HG02970 (cell line): ENCODE results near the gene CLK2.
"Not testable (repeated sequence)": the region's sequence is repeated elsewhere in the genome, so short reads cannot be mapped to it uniquely, and the experiment has no call there.

Experiments used
- ATAC-seq: cut with Tn5 transposase; IDR thresholded peaks from one replicate; pipeline ENCODE4 v1.9.1; 2021; ENCODE audit warnings: mild to moderate bottlenecking, moderate library complexity, moderate number of reproducible peaks; ENCODE audit not compliant: unreplicated experiment, low FRiP score

Gene CLK2

DNA sequence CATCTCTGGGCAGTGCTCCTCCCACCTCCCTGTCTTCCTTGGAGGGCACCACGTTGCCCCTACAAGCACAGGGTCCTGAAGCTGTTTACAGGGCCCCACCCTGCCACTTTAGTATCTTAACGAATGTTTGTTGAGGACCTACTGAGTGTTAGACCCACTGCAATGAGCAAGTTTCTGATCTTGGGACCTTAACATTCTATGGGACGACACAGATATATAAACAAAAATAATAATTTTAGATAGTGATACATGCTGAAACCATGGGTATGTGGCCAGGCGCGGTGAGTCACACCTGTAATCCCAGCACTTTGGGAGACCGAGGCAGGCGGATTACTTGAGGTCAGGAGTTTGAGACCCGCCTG lies 28.2 kb downstream of the CLK2 start:
- no peak for ATAC-seq

GRCh38 chr1:155244368-155245162 lies 28.7 kb downstream of the CLK2 start:
- ATAC-seq: peak; percentile 88

DNA sequence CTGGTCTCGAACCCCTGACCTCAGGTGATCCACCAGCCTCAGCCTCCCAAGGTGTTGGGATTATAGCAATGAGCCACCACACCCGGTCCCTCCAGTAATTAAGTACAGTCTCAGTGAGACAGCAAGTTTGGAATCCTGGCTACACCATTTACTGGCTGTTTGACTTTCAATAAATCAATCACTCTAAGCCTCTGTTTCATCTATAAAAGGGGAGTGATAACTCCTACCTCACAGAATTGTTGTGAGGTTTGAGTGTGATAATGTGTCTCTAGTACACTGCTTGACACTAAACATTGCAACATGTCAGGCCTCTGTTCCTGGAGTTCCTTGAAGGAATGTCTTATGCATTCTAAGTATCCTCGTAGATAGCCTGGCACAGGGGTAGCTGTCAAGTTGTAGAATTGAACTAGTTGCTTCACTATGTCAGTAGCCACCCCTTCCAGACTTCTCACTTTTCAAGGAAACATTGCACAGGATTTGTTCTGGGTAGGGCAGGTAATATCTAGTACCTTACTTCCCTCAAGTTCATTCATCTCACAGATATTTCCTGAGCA lies 30.4 kb downstream of the CLK2 start:
- no peak for ATAC-seq

GRCh38 chr1:155241841-155242264 lies 31.5 kb downstream of the CLK2 start:
- no peak for ATAC-seq

GRCh38 chr1:155241069-155241679 lies 32.1 kb downstream of the CLK2 start:
- ATAC-seq: no peak

GRCh38 chr1:155236451-155236850 lies 36.9 kb downstream of the CLK2 start:
- ATAC-seq: no peak

DNA sequence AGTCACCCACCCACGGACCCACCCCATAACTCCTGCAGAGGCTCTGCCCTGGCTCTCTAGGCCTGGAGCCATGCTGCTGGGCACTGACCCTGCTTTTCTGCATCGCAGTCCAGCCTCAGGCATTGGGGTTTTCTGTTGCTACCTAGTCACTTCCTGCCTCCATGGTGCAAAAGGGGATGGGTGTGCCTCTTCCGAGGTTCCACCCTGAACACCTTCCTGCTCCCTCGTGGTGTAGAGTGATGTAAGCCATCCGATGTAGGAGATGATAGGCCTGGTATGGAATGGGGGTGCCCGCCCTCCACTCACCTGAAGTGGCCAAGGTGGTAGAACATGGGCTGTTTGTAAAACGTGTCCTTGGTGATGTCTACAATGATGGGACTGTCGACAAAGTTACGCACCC lies 37.9 kb downstream of the CLK2 start:
- not testable (repeated sequence) for ATAC-seq

DNA sequence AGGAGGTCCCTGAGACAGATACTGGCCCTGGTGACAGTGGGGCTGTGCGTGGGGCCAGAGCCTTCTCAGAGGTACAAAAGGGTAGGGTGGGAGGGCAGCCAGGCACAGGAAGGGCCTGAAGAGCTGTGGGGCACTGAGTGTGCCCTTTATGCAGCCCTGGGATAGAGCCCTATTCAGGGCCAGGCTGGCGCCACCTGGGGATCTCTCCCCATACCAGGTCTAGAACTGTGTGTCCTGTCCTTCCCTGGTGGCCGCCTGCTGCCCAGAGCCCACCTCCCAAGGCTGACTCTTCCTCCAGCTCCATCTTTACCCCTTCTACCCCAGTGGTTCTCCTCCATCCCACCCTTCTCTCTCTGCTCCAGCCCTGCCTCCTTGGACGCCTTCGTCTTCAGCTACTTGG lies 39.8 kb downstream of the CLK2 start:
- ATAC-seq: not testable (repeated sequence)

- not testable (repeated sequence) for ATAC-seq
These were observed 41.0 kb downstream of the CLK2 start for GRCh38 chr1:155232001-155232978.

DNA sequence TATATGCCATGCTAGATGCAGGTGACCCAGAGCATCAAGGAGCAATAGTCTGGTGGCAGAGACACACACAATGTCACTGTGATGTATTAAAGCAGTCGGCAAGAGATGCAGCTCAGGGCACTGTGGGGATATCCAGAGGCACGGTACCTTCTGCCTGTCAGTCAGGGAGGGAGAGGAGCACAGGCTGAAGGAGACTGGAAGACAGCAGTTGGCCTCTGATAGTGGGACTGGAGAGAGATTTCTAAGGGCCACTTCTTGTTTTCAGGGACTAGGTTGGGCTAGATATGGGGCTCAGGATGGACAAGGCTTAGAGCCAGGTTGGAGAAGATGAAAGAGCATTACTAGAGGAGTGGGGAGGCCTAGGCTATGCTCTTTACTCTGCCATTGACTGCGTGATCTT lies 42.0 kb downstream of the CLK2 start:
- ATAC-seq: not testable (repeated sequence)

DNA sequence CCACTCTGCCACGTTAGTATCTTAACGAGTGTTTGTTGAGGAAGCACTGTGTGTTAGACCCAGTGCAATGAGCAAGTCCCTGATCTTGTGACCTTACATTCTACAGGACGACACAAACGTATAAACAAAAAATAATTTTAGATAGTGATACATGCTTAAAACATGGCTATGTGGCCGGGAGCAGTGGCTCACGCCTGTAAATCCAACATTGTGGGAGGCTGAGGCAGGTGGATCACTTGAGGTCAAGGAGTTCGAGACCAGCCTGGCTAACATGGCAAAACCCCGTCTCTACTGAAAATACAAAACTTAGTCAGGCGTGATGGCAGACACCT lies 45.2 kb downstream of the CLK2 start:
- no peak for ATAC-seq

GRCh38 chr1:155227261-155228095 lies 45.8 kb downstream of the CLK2 start:
- peak; percentile 97 for ATAC-seq

GRCh38 chr1:155226910-155227260 lies 46.4 kb downstream of the CLK2 start:
- ATAC-seq: no peak

- no peak for ATAC-seq
These were observed 47.0 kb downstream of the CLK2 start for GRCh38 chr1:155226188-155226909.

DNA sequence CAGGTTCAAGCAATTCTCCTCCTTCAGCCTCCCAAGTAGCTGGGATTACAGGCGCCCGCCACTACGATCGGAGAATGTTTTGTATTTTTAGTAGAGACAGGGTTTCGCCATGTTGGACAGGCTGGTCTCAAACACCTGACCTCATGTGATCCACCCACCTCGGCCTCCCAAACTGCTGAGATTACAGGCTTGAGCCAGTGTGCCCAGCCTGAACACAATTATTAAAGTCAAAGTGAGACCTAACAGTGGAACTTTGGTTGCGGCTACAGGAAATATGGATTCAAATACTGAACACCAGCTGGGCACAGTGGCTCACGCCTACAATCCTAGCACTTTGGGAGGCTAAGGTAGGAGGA lies 47.9 kb downstream of the CLK2 start:
- not testable (repeated sequence) for ATAC-seq

DNA sequence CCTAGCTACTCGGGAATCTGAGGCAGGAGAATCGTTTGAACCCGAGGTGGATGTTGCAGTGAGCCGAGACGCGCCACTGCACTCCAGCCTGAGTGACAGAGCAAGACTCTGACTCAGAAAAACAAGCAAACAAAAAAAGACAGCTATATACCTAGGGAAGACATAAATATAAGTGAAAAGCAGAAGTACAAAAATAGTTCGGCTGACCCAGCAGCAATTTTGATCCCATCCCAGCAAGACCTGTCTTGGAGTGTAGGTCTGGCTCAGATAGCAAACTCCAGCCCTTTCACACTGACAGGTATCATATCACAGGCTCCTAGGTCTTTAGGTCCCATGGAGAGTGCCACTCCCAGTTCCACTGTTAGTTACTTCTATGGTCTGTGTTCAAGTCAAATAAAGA lies 50.3 kb downstream of the CLK2 start:
- ATAC-seq: no peak

- not testable (repeated sequence) for ATAC-seq
These were observed 52.9 kb downstream of the CLK2 start for GRCh38 chr1:155220211-155220965.

DNA sequence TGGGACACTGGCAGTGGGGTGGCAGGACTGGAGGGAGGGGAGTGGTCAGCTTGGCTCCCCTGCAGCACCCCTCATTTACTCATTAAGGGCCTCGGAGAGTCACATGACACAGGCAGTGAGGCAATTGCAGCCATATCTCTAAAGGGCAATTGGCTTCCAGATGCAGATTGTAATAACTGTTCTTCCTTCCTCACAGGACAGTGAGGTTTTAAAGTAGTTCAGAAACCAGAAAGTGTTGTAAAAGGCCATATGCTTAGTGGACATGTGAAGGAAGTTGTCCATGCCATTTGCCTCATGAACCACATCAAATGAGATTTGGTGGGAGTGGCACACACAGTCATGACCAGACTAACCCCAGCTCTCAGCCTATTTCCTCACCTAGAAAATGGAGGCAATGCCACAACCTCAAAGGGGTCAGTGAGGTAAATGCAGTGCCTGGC lies 53.7 kb downstream of the CLK2 start:
- ATAC-seq: no peak
